ENCODE measurements around the gene TNFAIP8. TPM values are rescaled to one million over a fixed set of nuclear protein-coding genes. Genes with fewer than 3 reads are reported as not detected.

The TNFAIP8 gene
- total and polyA plus RNA-seq, 2 of the 13 experiments (the other 11 are each of a cell fraction or from before 2014, with no cell fraction given), result 6.4 to 11.2 TPM

- POLR2A ChIA-PET, result no interaction called here
- H3K9me3 ChIP-seq (ENCODE audit: low read length), result no peaks in the 10 kb centered on the region
- no peak overlapping the region for H3K9ac ChIP-seq (ENCODE audit: insufficient read depth, low read depth, low read length)
- no peaks in the 10 kb centered on the region for H3K27me3 ChIP-seq (ENCODE audit: control insufficient read depth in 1 of 2, insufficient read depth in 2 of 2, low read length in 2 of 2)
- no peaks in the 10 kb centered on the region for H4K20me1 ChIP-seq (ENCODE audit: insufficient read depth, low read length)
- BruUV-seq (replicated peaks), result no TSS peak
- H2AFZ ChIP-seq (ENCODE audit: low read length), result no peak overlapping the region
- H3K79me2 ChIP-seq (ENCODE audit: insufficient read depth, low read length), result no peaks in the 10 kb centered on the region
- CTCF ChIA-PET (ENCODE audit: low intra/inter-chr PET ratio, low total read pairs), result no interaction called here
- TF ChIP-seq PAWR (CRISPR knock-in tag; IDR thresholded peaks at IDR 0.05; ENCODE audit: borderline replicate concordance), result no peak
- TF ChIP-seq ZFP37 (CRISPR knock-in tag; IDR thresholded peaks at IDR 0.05; ENCODE audit: borderline replicate concordance), result no peak
- no peak for TF ChIP-seq EP300 (IDR thresholded peaks at IDR 0.05; ENCODE audit: low read depth in 2 of 2, low read length in 2 of 2)
- TF ChIP-seq EP300 (CRISPR knock-in tag; IDR thresholded peaks at IDR 0.05; ENCODE audit: borderline replicate concordance), result no peak
- TF ChIP-seq RXRB (CRISPR knock-in tag; IDR thresholded peaks at IDR 0.05; ENCODE audit: borderline replicate concordance), result no peak
- no peak for TF ChIP-seq ZBTB1 (CRISPR knock-in tag; IDR thresholded peaks at IDR 0.05; ENCODE audit: borderline replicate concordance)
- no peak for TF ChIP-seq ZFP36L1 (CRISPR knock-in tag; IDR thresholded peaks at IDR 0.05)
- TF ChIP-seq PBX2 (CRISPR knock-in tag; IDR thresholded peaks at IDR 0.05), result no peak
- TF ChIP-seq ZNF430 (CRISPR knock-in tag; IDR thresholded peaks at IDR 0.05), result no peak
- TF ChIP-seq MATR3 (CRISPR knock-in tag; IDR thresholded peaks at IDR 0.05), result no peak
- TF ChIP-seq ZNF891 (CRISPR knock-in tag; IDR thresholded peaks at IDR 0.05), result no peak
- no peak for DNase-seq (ENCODE audit: low spot score)
- H3K4me1 ChIP-seq (ENCODE audit: insufficient read depth, low read length), result peaks cover under 1% of the 10 kb centered on the region; the same call in 1 of the 2 replicates
- H3K36me3 ChIP-seq (replicated peaks in 1 of 2; ENCODE audit: control insufficient read depth in 1 of 2, insufficient read depth in 2 of 2, low read length in 2 of 2), result no peaks in the 10 kb centered on the region
- intact Hi-C loops (cut with micrococcal nuclease; ENCODE audit: unreplicated experiment) (no loop called here), in situ Hi-C loops (cut with HindIII; ENCODE audit: extremely low pct_ligation_motif_present, low pct_unique_long_range_greater_than_20kb) (no loop called here)
- 74% methylated on average over 6 of the region's 6 CpGs for WGBS (ENCODE audit: low lambda C conversion rate)
- no peak for FAIRE-seq
- no peak for ATAC-seq
- H3K4me3 ChIP-seq (replicated peaks in 1 of 3; ENCODE audit: insufficient read depth in 1 of 3, low read depth in 2 of 3, low read length in 3 of 3), result no peak overlapping the region
- no peak overlapping the region for H3K27ac ChIP-seq (ENCODE audit: extremely low read length, insufficient read depth, low read length)
- H3K4me2 ChIP-seq (ENCODE audit: low read depth, low read length), result no peak overlapping the region
These were observed 12.8 kb upstream of the TNFAIP8 start for GRCh38 chr5:119343052-119343451.

Measured in HepG2 (cell line).